ENCODE data around the gene CCHCR1. TPM values are rescaled to one million over a fixed set of nuclear protein-coding genes. Genes with fewer than 3 reads are reported as not detected.
A peak's percentile ranks its signal among the peaks of the same experiment; 100 is the strongest.

Gene CCHCR1
- total and polyA plus RNA-seq, 2 of the 13 experiments (the other 11 are each of a cell fraction or from before 2014, with no cell fraction given), result 14.6 to 28.2 TPM

- peak; percentile 23; the same call in 1 of the 2 replicates for TF ChIP-seq SP2 (CRISPR knock-in tag; IDR thresholded peaks at IDR 0.05)
Observed at GRCh38 chr6:31180500-31180899, 22.9 kb upstream of the CCHCR1 start (continued).

- peaks cover 22% of the 10 kb centered on the region for H3K4me1 ChIP-seq (ENCODE audit: insufficient read depth, low read length)
- H4K20me1 ChIP-seq (ENCODE audit: insufficient read depth, low read length), result peaks cover 4% of the 10 kb centered on the region; the same call in 1 of the 2 replicates
- in situ Hi-C loops (cut with HindIII; ENCODE audit: extremely low pct_ligation_motif_present, low pct_unique_long_range_greater_than_20kb) (no loop called here), intact Hi-C loops (cut with micrococcal nuclease; ENCODE audit: unreplicated experiment) (no loop called here)
- no peak for FAIRE-seq
- H3K9ac ChIP-seq (ENCODE audit: insufficient read depth, low read depth, low read length), result no peak overlapping the region
- POLR2A ChIA-PET, result no interaction called here
- no peak overlapping the region for H3K4me2 ChIP-seq (ENCODE audit: low read depth, low read length)
- H3K9me3 ChIP-seq (ENCODE audit: low read length), result no peaks in the 10 kb centered on the region
- H2AFZ ChIP-seq (ENCODE audit: low read length), result no peak overlapping the region
- no TSS peak for BruUV-seq (replicated peaks)
- WGBS (ENCODE audit: low lambda C conversion rate), result 97% methylated on average over 8 of the region's 8 CpGs
- H3K4me3 ChIP-seq (replicated peaks in 1 of 3; ENCODE audit: insufficient read depth in 1 of 3, low read depth in 2 of 3, low read length in 3 of 3), result no peak overlapping the region
- no peak for ATAC-seq
- H3K36me3 ChIP-seq (replicated peaks in 1 of 2; ENCODE audit: control insufficient read depth in 1 of 2, insufficient read depth in 2 of 2, low read length in 2 of 2), result peaks cover 11 to 48% of the 10 kb centered on the region in 2 experiments
- H3K79me2 ChIP-seq (ENCODE audit: insufficient read depth, low read length), result peaks cover 44% of the 10 kb centered on the region
- H3K27me3 ChIP-seq (ENCODE audit: control insufficient read depth in 1 of 2, insufficient read depth in 2 of 2, low read length in 2 of 2), result no peaks in the 10 kb centered on the region
- H3K27ac ChIP-seq (ENCODE audit: extremely low read length, insufficient read depth, low read length), result no peak overlapping the region
- DNase-seq (ENCODE audit: low spot score), result no peak
- CTCF ChIA-PET (ENCODE audit: low intra/inter-chr PET ratio, low total read pairs), result no interaction called here
- no peak for TF ChIP-seq ONECUT2 (CRISPR knock-in tag; IDR thresholded peaks at IDR 0.05)
- TF ChIP-seq MYNN (CRISPR knock-in tag; IDR thresholded peaks at IDR 0.05; ENCODE audit: low read depth), result no peak
- TF ChIP-seq FOSL1 (CRISPR knock-in tag; IDR thresholded peaks at IDR 0.05; ENCODE audit: borderline replicate concordance), result no peak
- no peak for TF ChIP-seq UBTF (CRISPR knock-in tag; IDR thresholded peaks at IDR 0.05)
- TF ChIP-seq ZNF280B (CRISPR knock-in tag; IDR thresholded peaks at IDR 0.05; ENCODE audit: borderline replicate concordance), result no peak
- no peak for TF ChIP-seq ZBTB34 (CRISPR knock-in tag; IDR thresholded peaks at IDR 0.05)
- TF ChIP-seq ELK4 (CRISPR knock-in tag; IDR thresholded peaks at IDR 0.05; ENCODE audit: borderline replicate concordance), result no peak
- no peak for TF ChIP-seq ZNF83 (CRISPR knock-in tag; IDR thresholded peaks at IDR 0.05; ENCODE audit: borderline replicate concordance)
- TF ChIP-seq ERF (CRISPR knock-in tag; IDR thresholded peaks at IDR 0.05), result no peak
- TF ChIP-seq BORCS8-MEF2B (CRISPR knock-in tag; IDR thresholded peaks at IDR 0.05), result no peak
- no peak for TF ChIP-seq ZNF800 (CRISPR knock-in tag; IDR thresholded peaks at IDR 0.05)
- TF ChIP-seq CBX5 (CRISPR knock-in tag; IDR thresholded peaks at IDR 0.05; ENCODE audit: borderline replicate concordance), result no peak
- TF ChIP-seq ZNF777 (CRISPR knock-in tag; IDR thresholded peaks at IDR 0.05), result no peak
- TF ChIP-seq MXD3 (CRISPR knock-in tag; IDR thresholded peaks at IDR 0.05), result no peak
Observed at GRCh38 chr6:31179896-31180295, 22.3 kb upstream of the CCHCR1 start.

Measured in HepG2 (cell line).